ENCODE results near the gene MCL1.

DNA sequence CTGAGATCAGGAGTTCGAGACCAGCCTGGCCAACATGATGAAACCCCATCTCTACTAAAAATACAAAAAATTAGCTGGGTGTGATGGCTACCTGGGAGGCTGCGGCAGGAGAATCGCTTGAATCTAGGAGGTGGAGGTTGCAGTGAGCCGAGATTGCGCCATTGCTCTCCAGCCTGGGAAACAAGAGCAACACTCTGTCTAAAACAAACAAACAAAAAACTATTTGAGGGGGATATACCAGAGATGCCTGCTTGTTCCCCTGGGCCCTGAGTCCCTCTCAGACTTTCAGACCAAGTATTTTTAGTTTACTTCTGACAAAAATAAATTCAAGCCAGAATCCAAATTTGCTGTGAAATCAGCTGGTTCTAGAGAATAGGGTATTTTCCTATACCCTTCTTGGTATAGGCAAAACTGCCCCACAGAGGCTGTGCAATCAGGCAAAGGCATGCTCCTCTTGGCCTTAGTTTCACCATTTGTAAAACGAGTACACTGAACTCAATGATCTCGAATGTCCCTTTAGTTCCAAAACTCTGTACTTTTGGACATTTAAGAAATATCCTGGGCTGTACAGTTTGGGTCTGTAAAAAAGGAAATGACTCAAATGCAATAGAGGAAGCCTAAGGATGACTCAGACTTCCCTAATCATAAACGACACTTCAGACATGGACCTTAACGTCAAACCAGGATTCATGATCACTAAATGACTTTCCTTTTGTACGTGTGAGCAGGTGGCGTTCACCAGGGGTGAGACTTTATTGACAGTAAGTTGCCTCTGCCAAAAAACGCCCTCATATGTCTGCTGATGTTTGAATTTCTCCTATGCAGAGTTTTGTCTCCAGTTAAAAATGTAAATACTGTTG lies 33.9 kb upstream of the MCL1 start:
- TF ChIP-seq POLR2AphosphoS5 (IDR thresholded peaks at IDR 0.05; ENCODE audit: low read depth, low read length) = no peak
- TF ChIP-seq, protein P1, sequence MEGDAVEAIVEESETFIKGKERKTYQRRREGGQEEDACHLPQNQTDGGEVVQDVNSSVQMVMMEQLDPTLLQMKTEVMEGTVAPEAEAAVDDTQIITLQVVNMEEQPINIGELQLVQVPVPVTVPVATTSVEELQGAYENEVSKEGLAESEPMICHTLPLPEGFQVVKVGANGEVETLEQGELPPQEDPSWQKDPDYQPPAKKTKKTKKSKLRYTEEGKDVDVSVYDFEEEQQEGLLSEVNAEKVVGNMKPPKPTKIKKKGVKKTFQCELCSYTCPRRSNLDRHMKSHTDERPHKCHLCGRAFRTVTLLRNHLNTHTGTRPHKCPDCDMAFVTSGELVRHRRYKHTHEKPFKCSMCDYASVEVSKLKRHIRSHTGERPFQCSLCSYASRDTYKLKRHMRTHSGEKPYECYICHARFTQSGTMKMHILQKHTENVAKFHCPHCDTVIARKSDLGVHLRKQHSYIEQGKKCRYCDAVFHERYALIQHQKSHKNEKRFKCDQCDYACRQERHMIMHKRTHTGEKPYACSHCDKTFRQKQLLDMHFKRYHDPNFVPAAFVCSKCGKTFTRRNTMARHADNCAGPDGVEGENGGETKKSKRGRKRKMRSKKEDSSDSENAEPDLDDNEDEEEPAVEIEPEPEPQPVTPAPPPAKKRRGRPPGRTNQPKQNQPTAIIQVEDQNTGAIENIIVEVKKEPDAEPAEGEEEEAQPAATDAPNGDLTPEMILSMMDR (IDR thresholded peaks at IDR 0.05) = no peak
- TF ChIP-seq SIN3A (IDR thresholded peaks at IDR 0.05; ENCODE audit: borderline replicate concordance, insufficient read depth, low read depth, low read length) = no peak

Data from Panc1 (cell line).